Measurements from ENCODE around the gene CHCHD6.

Gene CHCHD6

GRCh38 chr3:126659915-126660886 is 43.8 kb upstream of the CHCHD6 start:
- no peak overlapping the region for H3K27ac ChIP-seq
- peak; percentile 49 for TF ChIP-seq CTCF (IDR thresholded peaks at IDR 0.05)
- TF ChIP-seq ZFX (IDR thresholded peaks at IDR 0.05; ENCODE audit: borderline replicate concordance), result no peak

- TF ChIP-seq CTCF (IDR thresholded peaks at IDR 0.05), result no peak
- no peak for TF ChIP-seq ZFX (IDR thresholded peaks at IDR 0.05; ENCODE audit: borderline replicate concordance)
These were observed 42.3 kb upstream of the CHCHD6 start for GRCh38 chr3:126661532-126662364.

GRCh38 chr3:126663257-126663656 is 40.8 kb upstream of the CHCHD6 start:
- TF ChIP-seq ZFX (IDR thresholded peaks at IDR 0.05; ENCODE audit: borderline replicate concordance) (no peak), CTCF (IDR thresholded peaks at IDR 0.05) (no peak)
- no peak overlapping the region for H3K27ac ChIP-seq

More at GRCh38 chr3:126661532-126662364, 42.3 kb upstream of the CHCHD6 start:
- H3K27ac ChIP-seq, result no peak overlapping the region

GRCh38 chr3:126663750-126664149 is 40.3 kb upstream of the CHCHD6 start:
- no peak for TF ChIP-seq ZFX (IDR thresholded peaks at IDR 0.05; ENCODE audit: borderline replicate concordance)
- no peak for TF ChIP-seq CTCF (IDR thresholded peaks at IDR 0.05)
- H3K27ac ChIP-seq, result no peak overlapping the region

- no peak for TF ChIP-seq ZFX (IDR thresholded peaks at IDR 0.05; ENCODE audit: borderline replicate concordance)
- peak; percentile 20; the same call in 1 of the 2 replicates for TF ChIP-seq CTCF (IDR thresholded peaks at IDR 0.05)
- no peak overlapping the region for H3K27ac ChIP-seq
These were observed 39.3 kb upstream of the CHCHD6 start for GRCh38 chr3:126664591-126665214.

- no peak for TF ChIP-seq ZFX (IDR thresholded peaks at IDR 0.05; ENCODE audit: borderline replicate concordance)
- no peak for TF ChIP-seq CTCF (IDR thresholded peaks at IDR 0.05)
- H3K27ac ChIP-seq, result no peak overlapping the region
These were observed 38.7 kb upstream of the CHCHD6 start for GRCh38 chr3:126665221-126665936.
